ENCODE data around the gene SH3RF3.

SH3RF3 gene

DNA sequence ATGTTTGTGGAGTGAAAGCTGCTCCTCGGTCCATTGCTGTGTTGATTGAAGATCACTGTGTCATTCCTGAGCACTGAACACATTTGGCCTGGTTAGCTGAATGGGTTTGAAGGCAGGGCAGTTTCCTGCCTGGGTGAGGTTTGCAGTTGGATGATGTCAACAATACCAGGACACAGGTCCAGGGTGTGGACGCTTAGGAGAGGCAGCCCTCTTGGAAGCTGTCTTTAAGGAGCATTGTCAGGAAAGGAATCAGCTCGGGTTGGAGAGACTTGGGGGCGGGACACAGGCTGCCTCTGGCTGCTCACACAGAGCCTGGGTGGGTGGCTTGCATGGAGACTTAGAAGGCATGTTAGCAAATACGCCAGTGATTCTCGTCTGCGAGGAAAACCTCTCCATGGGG is 247.1 kb downstream of the SH3RF3 start:
- no peak overlapping the region for H3K9ac ChIP-seq (ENCODE audit: low read length)
- peaks cover 2% of the 10 kb centered on the region for H3K79me1 ChIP-seq (replicated peaks; ENCODE audit: low read length, poor library complexity, severe bottlenecking)
- peaks cover 11% of the 10 kb centered on the region for H3K4me1 ChIP-seq (ENCODE audit: control insufficient read depth, insufficient read depth, low read depth, low read length)
- peak overlapping the region in 1 of 2 experiments; percentile 1 for H3K18ac ChIP-seq (ENCODE audit: low read depth in 1 of 2, low read length in 2 of 2)
- 83% methylated on average over 7 of the region's 7 CpGs for WGBS
- no peaks in the 10 kb centered on the region for H3K9me3 ChIP-seq (ENCODE audit: control insufficient read depth, low read length)
- no peak overlapping the region for H3K23ac ChIP-seq (ENCODE audit: low read length in 2 of 2)
- no peak overlapping the region for H2AFZ ChIP-seq (ENCODE audit: low read depth, low read length)
- no peak overlapping the region for H3K4me2 ChIP-seq (ENCODE audit: low read length, poor library complexity, severe bottlenecking)
- H2BK15ac ChIP-seq (ENCODE audit: low read depth, poor library complexity, severe bottlenecking) = no peak overlapping the region
- no peaks in the 10 kb centered on the region for H3K27me3 ChIP-seq (ENCODE audit: control insufficient read depth in 1 of 2, insufficient read depth in 1 of 2, low read length in 2 of 2)
- no peak overlapping the region for H2BK5ac ChIP-seq (ENCODE audit: low read depth, low read length, poor library complexity, severe bottlenecking)
- no peak overlapping the region for H2BK12ac ChIP-seq (ENCODE audit: low read length in 2 of 2)
- H4K8ac ChIP-seq (ENCODE audit: low read length) = no peak overlapping the region
- no peak overlapping the region for H4K91ac ChIP-seq (ENCODE audit: low read length)
- H3K27ac ChIP-seq (ENCODE audit: low read length, poor library complexity, severe bottlenecking) = no peak overlapping the region
- no peak for DNase-seq
- H2BK120ac ChIP-seq (ENCODE audit: low read depth, low read length) = no peak overlapping the region
- no peak overlapping the region for H3K14ac ChIP-seq (ENCODE audit: low read length in 2 of 2)
- no peak overlapping the region for H3K4ac ChIP-seq (ENCODE audit: low read depth in 1 of 2, low read length in 2 of 2)
- peaks cover 34 to 40% of the 10 kb centered on the region in 2 experiments for H3K36me3 ChIP-seq (ENCODE audit: control insufficient read depth in 1 of 2, insufficient read depth in 2 of 2, low read depth in 1 of 2, low read length in 2 of 2)
- no peak overlapping the region for H3K4me3 ChIP-seq (ENCODE audit: insufficient read depth in 1 of 2, low read depth in 1 of 2, low read length in 2 of 2)
- H2AK5ac ChIP-seq (ENCODE audit: low read length, severe bottlenecking) = no peak overlapping the region

DNA sequence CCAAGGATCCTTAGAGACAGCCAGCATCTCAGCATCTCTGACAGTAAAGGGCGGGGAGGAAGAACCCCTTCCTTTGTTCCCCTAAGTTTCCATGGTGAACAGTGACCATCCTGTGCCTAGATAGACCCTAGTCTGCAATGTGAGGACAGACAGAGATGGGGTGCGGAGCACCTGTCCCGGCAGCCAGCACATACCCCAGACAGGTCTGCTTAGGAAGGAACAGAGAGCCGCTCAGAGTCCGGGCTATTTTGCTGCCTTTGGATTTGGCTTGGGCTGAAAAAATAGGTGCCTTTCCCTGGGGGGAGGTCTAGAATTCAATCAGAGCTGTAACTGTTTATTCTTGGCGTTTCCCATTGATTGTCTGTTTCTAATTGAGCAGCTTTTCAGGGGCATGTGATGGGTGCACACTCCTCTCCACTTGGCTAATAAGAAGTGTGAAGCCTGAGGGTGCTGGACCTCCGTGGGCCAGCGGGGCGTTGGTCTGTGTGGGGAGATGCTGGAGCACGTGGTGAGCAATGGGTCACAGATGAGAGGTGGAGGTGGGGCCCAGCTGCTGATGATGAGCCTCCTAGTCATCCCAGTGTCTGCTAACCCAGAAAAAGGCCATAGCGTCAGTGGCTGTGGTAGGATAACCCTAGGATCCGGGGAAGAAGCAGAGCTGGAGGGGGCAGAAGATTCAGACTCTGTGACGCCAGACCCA is 247.9 kb downstream of the SH3RF3 start:
- Histone ChIP-seq H2BK120ac (ENCODE audit: low read depth, low read length) (no peak overlapping the region), H3K4me1 (ENCODE audit: control insufficient read depth, insufficient read depth, low read depth, low read length) (peaks cover 14% of the 10 kb centered on the region), H2AFZ (ENCODE audit: low read depth, low read length) (no peak overlapping the region), H3K79me1 (replicated peaks; ENCODE audit: low read length, poor library complexity, severe bottlenecking) (peaks cover 2% of the 10 kb centered on the region), H2BK5ac (ENCODE audit: low read depth, low read length, poor library complexity, severe bottlenecking) (no peak overlapping the region), H3K27ac (ENCODE audit: low read length, poor library complexity, severe bottlenecking) (no peak overlapping the region), H3K9me3 (ENCODE audit: control insufficient read depth, low read length) (no peaks in the 10 kb centered on the region), H4K8ac (ENCODE audit: low read length) (no peak overlapping the region), H3K9ac (ENCODE audit: low read length) (no peak overlapping the region), H3K4me2 (ENCODE audit: low read length, poor library complexity, severe bottlenecking) (no peak overlapping the region), H2BK15ac (ENCODE audit: low read depth, poor library complexity, severe bottlenecking) (no peak overlapping the region), H3K36me3 (ENCODE audit: control insufficient read depth in 1 of 2, insufficient read depth in 2 of 2, low read depth in 1 of 2, low read length in 2 of 2) (peaks cover 31 to 34% of the 10 kb centered on the region in 2 experiments), H3K4me3 (ENCODE audit: insufficient read depth in 1 of 2, low read depth in 1 of 2, low read length in 2 of 2) (no peak overlapping the region), H3K4ac (ENCODE audit: low read depth in 1 of 2, low read length in 2 of 2) (no peak overlapping the region), H2AK5ac (ENCODE audit: low read length, severe bottlenecking) (no peak overlapping the region), H4K91ac (ENCODE audit: low read length) (no peak overlapping the region), H3K14ac (ENCODE audit: low read length in 2 of 2) (no peak overlapping the region), H2BK12ac (ENCODE audit: low read length in 2 of 2) (no peak overlapping the region), H3K18ac (ENCODE audit: low read depth in 1 of 2, low read length in 2 of 2) (no peak overlapping the region), H3K23ac (ENCODE audit: low read length in 2 of 2) (no peak overlapping the region), H3K27me3 (ENCODE audit: control insufficient read depth in 1 of 2, insufficient read depth in 1 of 2, low read length in 2 of 2) (no peaks in the 10 kb centered on the region)
- no peak for DNase-seq
- 93% methylated on average over 13 of the region's 13 CpGs for WGBS

DNA sequence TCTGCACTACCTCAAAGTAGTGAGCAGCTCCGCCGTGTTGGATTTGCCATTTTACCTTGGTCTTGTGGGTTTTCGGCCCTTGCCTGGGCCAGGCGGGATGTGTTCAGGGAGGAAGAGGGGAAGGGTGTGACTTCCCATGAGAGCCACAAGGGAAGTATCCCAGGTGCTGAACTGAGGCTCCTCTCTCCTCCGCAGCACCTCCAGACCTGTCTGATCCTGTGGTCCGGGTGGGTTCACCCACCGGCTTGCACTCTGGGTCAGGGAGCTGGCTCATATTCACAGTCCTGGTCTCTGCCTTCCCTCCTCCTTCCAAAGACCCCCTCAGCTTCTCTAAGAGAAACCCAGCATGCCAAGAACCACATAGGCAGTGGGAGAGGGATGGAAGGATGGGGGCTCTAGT is 249.0 kb downstream of the SH3RF3 start:
- Histone ChIP-seq H3K9me3 (ENCODE audit: control insufficient read depth, low read length) (no peaks in the 10 kb centered on the region), H2AFZ (ENCODE audit: low read depth, low read length) (no peak overlapping the region), H2BK15ac (ENCODE audit: low read depth, poor library complexity, severe bottlenecking) (no peak overlapping the region), H4K8ac (ENCODE audit: low read length) (no peak overlapping the region), H3K4me1 (ENCODE audit: control insufficient read depth, insufficient read depth, low read depth, low read length) (peaks cover 16% of the 10 kb centered on the region), H3K4me3 (ENCODE audit: insufficient read depth in 1 of 2, low read depth in 1 of 2, low read length in 2 of 2) (no peak overlapping the region), H4K91ac (ENCODE audit: low read length) (no peak overlapping the region), H3K14ac (ENCODE audit: low read length in 2 of 2) (no peak overlapping the region), H3K4me2 (ENCODE audit: low read length, poor library complexity, severe bottlenecking) (no peak overlapping the region), H2AK5ac (ENCODE audit: low read length, severe bottlenecking) (no peak overlapping the region), H2BK120ac (ENCODE audit: low read depth, low read length) (no peak overlapping the region), H3K36me3 (ENCODE audit: control insufficient read depth in 1 of 2, insufficient read depth in 2 of 2, low read depth in 1 of 2, low read length in 2 of 2) (peaks cover 20 to 26% of the 10 kb centered on the region in 2 experiments), H3K27me3 (ENCODE audit: control insufficient read depth in 1 of 2, insufficient read depth in 1 of 2, low read length in 2 of 2) (no peaks in the 10 kb centered on the region), H3K27ac (ENCODE audit: low read length, poor library complexity, severe bottlenecking) (no peak overlapping the region), H3K18ac (ENCODE audit: low read depth in 1 of 2, low read length in 2 of 2) (no peak overlapping the region), H3K9ac (ENCODE audit: low read length) (no peak overlapping the region), H2BK12ac (ENCODE audit: low read length in 2 of 2) (no peak overlapping the region), H3K79me1 (replicated peaks; ENCODE audit: low read length, poor library complexity, severe bottlenecking) (peaks cover 3% of the 10 kb centered on the region), H2BK5ac (ENCODE audit: low read depth, low read length, poor library complexity, severe bottlenecking) (no peak overlapping the region), H3K23ac (ENCODE audit: low read length in 2 of 2) (no peak overlapping the region), H3K4ac (ENCODE audit: low read depth in 1 of 2, low read length in 2 of 2) (no peak overlapping the region)
- no peak for DNase-seq
- WGBS = 98% methylated on average over 7 of the region's 7 CpGs

DNA sequence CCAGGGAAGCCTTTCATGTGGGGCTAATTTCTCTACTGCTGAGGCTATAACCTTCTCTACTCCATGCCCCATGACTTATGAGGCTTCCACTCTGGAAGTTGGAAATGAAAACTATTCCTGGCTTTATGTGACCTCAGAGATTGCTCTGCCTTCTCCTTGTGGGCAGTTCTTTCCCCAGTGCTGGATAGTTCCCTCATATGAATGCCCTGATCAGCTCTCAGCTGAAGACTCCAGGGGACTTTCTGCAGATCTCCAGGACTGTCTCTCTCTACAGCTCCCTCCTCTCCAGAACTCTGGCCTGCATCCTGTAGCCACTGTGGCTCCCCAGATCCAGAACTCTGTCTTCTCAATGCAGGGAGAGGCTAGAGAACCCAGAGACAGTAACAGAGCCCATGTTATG is 249.7 kb downstream of the SH3RF3 start:
- no peak overlapping the region for H4K91ac ChIP-seq (ENCODE audit: low read length)
- no peak overlapping the region for H4K8ac ChIP-seq (ENCODE audit: low read length)
- peaks cover 3% of the 10 kb centered on the region for H3K79me1 ChIP-seq (replicated peaks; ENCODE audit: low read length, poor library complexity, severe bottlenecking)
- H3K27me3 ChIP-seq (ENCODE audit: control insufficient read depth in 1 of 2, insufficient read depth in 1 of 2, low read length in 2 of 2) = no peaks in the 10 kb centered on the region
- DNase-seq = peak; percentile 27
- H2BK120ac ChIP-seq (ENCODE audit: low read depth, low read length) = no peak overlapping the region
- no peak overlapping the region for H3K4ac ChIP-seq (ENCODE audit: low read depth in 1 of 2, low read length in 2 of 2)
- H2BK5ac ChIP-seq (ENCODE audit: low read depth, low read length, poor library complexity, severe bottlenecking) = no peak overlapping the region
- no peaks in the 10 kb centered on the region for H3K9me3 ChIP-seq (ENCODE audit: control insufficient read depth, low read length)
- H3K23ac ChIP-seq (ENCODE audit: low read length in 2 of 2) = no peak overlapping the region
- H2BK15ac ChIP-seq (ENCODE audit: low read depth, poor library complexity, severe bottlenecking) = no peak overlapping the region
- no peak overlapping the region for H3K9ac ChIP-seq (ENCODE audit: low read length)
- no peak overlapping the region for H3K4me2 ChIP-seq (ENCODE audit: low read length, poor library complexity, severe bottlenecking)
- no peak overlapping the region for H3K27ac ChIP-seq (ENCODE audit: low read length, poor library complexity, severe bottlenecking)
- H2BK12ac ChIP-seq (ENCODE audit: low read length in 2 of 2) = no peak overlapping the region
- no peak overlapping the region for H2AFZ ChIP-seq (ENCODE audit: low read depth, low read length)
- H3K4me3 ChIP-seq (ENCODE audit: insufficient read depth in 1 of 2, low read depth in 1 of 2, low read length in 2 of 2) = no peak overlapping the region
- peaks cover 19% of the 10 kb centered on the region for H3K4me1 ChIP-seq (ENCODE audit: control insufficient read depth, insufficient read depth, low read depth, low read length)
- H3K18ac ChIP-seq (ENCODE audit: low read depth in 1 of 2, low read length in 2 of 2) = no peak overlapping the region
- H2AK5ac ChIP-seq (ENCODE audit: low read length, severe bottlenecking) = no peak overlapping the region
- H3K36me3 ChIP-seq (ENCODE audit: control insufficient read depth in 1 of 2, insufficient read depth in 2 of 2, low read depth in 1 of 2, low read length in 2 of 2) = peaks cover 15 to 25% of the 10 kb centered on the region in 2 experiments
- H3K14ac ChIP-seq (ENCODE audit: low read length in 2 of 2) = no peak overlapping the region

Data from mesenchymal stem cell (in vitro differentiated cells and primary cell).